Smooth muscle cell (in vitro differentiated cells): ENCODE data around the gene TMEM163. TPM values are rescaled to one million over a fixed set of nuclear protein-coding genes. Genes with fewer than 3 reads are reported as not detected.

Source experiments
- DNase-seq: peaks from one replicate; lab custom pipeline; 2025; ENCODE audit not compliant: unreplicated experiment; lab: John Stamatoyannopoulos, UW
- H2AFZ ChIP-seq: fragments of 200-600 bp; sonication (generic); 2 replicates; pipeline ENCODE4 v1.6.0; 2016; ENCODE audit warnings: antibody characterized with exemption, low read depth, mild to moderate bottlenecking
- H3F3A ChIP-seq: fragments of 200-600 bp; sonication (generic); 2 replicates; pipeline ENCODE4 v1.6.0; 2017; ENCODE audit warnings: antibody characterized with exemption, low read depth
- H3K27ac ChIP-seq: fragments of 200-600 bp; sonication (generic); 2 replicates; pipeline ENCODE4 v1.5.1; 2016; ENCODE audit warnings: low read depth, mild to moderate bottlenecking
- H3K27me3 ChIP-seq: fragments of 200-600 bp; sonication (generic); 2 replicates; pipeline ENCODE4 v1.6.1; 2016; ENCODE audit warnings: low read depth, mild to moderate bottlenecking
- H3K36me3 ChIP-seq: fragments of 200-600 bp; sonication (generic); 2 replicates; pipeline ENCODE4 v1.5.1; 2016; ENCODE audit warnings: low read depth
- H3K4me1 ChIP-seq: fragments of 200-600 bp; sonication (generic); 2 replicates; pipeline ENCODE4 v1.5.1; 2016; ENCODE audit warnings: low read depth
- H3K4me2 ChIP-seq: fragments of 200-600 bp; sonication (generic); 2 replicates; pipeline ENCODE4 v1.6.0; 2016; ENCODE audit warnings: mild to moderate bottlenecking
- H3K4me3 ChIP-seq: fragments of 200-600 bp; sonication (generic); 2 replicates; pipeline ENCODE4 v1.5.1; 2016; ENCODE audit warnings: mild to moderate bottlenecking
- H3K79me2 ChIP-seq: fragments of 200-600 bp; sonication (generic); 2 replicates; pipeline ENCODE4 v1.6.0; 2016; ENCODE audit warnings: low read depth, mild to moderate bottlenecking
- H3K9ac ChIP-seq: fragments of 200-600 bp; sonication (generic); 2 replicates; pipeline ENCODE4 v1.6.0; 2016; ENCODE audit warnings: low read depth
- H3K9me3 ChIP-seq: fragments of 200-600 bp; sonication (generic); replicated peaks from 2 replicates; pipeline ENCODE4 v1.5.1; 2016; ENCODE audit warnings: low read depth
- H4K20me1 ChIP-seq: fragments of 200-600 bp; sonication (generic); 2 replicates; pipeline ENCODE4 v1.6.0; 2016; ENCODE audit warnings: low read depth
- WGBS: methylation state at CpG from one replicate; pipeline ENCODE4 v1.1.7; 2016; ENCODE audit warnings: low lambda C conversion rate; 5-methylcytosine and 5-hydroxymethylcytosine counted together
- polyA plus RNA-seq: library from polyadenylated mRNA; unstranded; fragments of >200 nt; fragmentation: Nextera tagmentation; extraction: Ambion mirVana; gene quantifications from 2 replicates; pipeline ENCODE4 v1.2.1, GENCODE V29; 2016
- total RNA-seq: library from RNA; depleted of rRNA; stranded (reverse); fragments of >200 nt; gene quantifications from 2 replicates; pipeline ENCODE4 v1.2.3, GENCODE V29; 2014
- TF ChIP-seq, protein P1 (sequence below): fragments of 200-600 bp; sonication (generic); IDR thresholded peaks from 2 replicates; pipeline ENCODE4 v1.5.1; 2017; ENCODE audit warnings: borderline replicate concordance, mild to moderate bottlenecking, antibody characterized with exemption; ENCODE audit not compliant: insufficient read depth, poor library complexity, severe bottlenecking

The TMEM163 gene
- total and polyA plus RNA-seq, 2 experiments from 2014 or later, result 0.31 TPM; not detected in 1

DNA sequence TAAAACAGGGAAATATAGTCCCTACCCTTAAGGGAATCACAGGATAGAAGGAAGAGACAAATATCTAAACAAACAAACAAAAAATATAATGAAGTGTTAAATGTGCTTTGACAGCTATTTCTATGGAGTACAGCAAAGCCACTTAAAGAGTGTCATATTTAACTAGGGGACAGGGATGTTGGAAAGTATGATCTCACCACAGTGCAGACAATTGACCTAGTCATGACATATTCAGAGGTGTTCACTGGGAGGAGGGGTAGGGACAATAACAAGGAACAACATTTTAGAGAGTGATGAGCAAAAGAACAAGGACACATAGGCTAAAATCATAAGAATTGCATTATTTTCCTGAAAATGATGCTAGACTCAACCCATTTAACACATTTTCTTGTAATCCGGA, 107.5 kb downstream of the TMEM163 start:
- no peak overlapping the region for H2AFZ ChIP-seq
- TF ChIP-seq, protein P1, sequence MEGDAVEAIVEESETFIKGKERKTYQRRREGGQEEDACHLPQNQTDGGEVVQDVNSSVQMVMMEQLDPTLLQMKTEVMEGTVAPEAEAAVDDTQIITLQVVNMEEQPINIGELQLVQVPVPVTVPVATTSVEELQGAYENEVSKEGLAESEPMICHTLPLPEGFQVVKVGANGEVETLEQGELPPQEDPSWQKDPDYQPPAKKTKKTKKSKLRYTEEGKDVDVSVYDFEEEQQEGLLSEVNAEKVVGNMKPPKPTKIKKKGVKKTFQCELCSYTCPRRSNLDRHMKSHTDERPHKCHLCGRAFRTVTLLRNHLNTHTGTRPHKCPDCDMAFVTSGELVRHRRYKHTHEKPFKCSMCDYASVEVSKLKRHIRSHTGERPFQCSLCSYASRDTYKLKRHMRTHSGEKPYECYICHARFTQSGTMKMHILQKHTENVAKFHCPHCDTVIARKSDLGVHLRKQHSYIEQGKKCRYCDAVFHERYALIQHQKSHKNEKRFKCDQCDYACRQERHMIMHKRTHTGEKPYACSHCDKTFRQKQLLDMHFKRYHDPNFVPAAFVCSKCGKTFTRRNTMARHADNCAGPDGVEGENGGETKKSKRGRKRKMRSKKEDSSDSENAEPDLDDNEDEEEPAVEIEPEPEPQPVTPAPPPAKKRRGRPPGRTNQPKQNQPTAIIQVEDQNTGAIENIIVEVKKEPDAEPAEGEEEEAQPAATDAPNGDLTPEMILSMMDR, result no peak
- H3K9me3 ChIP-seq, result no peaks in the 10 kb centered on the region
- no peaks in the 10 kb centered on the region for H3K36me3 ChIP-seq
- H3K79me2 ChIP-seq, result no peaks in the 10 kb centered on the region
- no peaks in the 10 kb centered on the region for H3K4me1 ChIP-seq
- no peak overlapping the region for H3K9ac ChIP-seq
- 88% methylated on average over 1 of the region's 1 CpG for WGBS
- no peak overlapping the region for H3K27ac ChIP-seq
- no peaks in the 10 kb centered on the region for H4K20me1 ChIP-seq
- H3F3A ChIP-seq, result no peaks in the 10 kb centered on the region
- no peak for DNase-seq
- H3K4me3 ChIP-seq, result no peak overlapping the region
- H3K27me3 ChIP-seq, result no peaks in the 10 kb centered on the region
- no peak overlapping the region for H3K4me2 ChIP-seq

DNA sequence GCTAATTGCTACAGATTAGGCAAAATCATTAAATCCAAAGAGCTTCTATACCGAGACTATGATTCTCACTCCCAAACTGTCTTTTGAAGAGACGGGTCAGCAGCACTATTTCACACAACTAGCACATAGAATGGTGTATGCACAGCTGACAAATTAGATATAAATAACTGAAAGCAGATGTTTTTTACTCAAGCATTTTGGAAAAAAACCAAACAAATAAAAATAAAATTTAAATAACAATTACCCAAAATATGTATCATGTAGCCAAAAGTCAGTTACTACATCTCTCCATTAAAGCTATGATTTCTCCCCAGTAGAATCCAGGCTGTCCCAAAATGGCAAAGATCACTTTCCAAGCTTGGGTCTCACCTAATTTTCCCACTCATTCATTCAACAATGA, 107.9 kb downstream of the TMEM163 start:
- no peak overlapping the region for H2AFZ ChIP-seq
- no peaks in the 10 kb centered on the region for H3K27me3 ChIP-seq
- H3K9ac ChIP-seq, result no peak overlapping the region
- no peak overlapping the region for H3K27ac ChIP-seq
- H3K4me3 ChIP-seq, result no peak overlapping the region
- H3F3A ChIP-seq, result no peaks in the 10 kb centered on the region
- H3K36me3 ChIP-seq, result no peaks in the 10 kb centered on the region
- TF ChIP-seq, protein P1, result no peak
- no peaks in the 10 kb centered on the region for H3K9me3 ChIP-seq
- 94% methylated on average over 2 of the region's 2 CpGs for WGBS
- no peaks in the 10 kb centered on the region for H4K20me1 ChIP-seq
- no peak for DNase-seq
- H3K4me2 ChIP-seq, result no peak overlapping the region
- no peaks in the 10 kb centered on the region for H3K79me2 ChIP-seq
- no peaks in the 10 kb centered on the region for H3K4me1 ChIP-seq

DNA sequence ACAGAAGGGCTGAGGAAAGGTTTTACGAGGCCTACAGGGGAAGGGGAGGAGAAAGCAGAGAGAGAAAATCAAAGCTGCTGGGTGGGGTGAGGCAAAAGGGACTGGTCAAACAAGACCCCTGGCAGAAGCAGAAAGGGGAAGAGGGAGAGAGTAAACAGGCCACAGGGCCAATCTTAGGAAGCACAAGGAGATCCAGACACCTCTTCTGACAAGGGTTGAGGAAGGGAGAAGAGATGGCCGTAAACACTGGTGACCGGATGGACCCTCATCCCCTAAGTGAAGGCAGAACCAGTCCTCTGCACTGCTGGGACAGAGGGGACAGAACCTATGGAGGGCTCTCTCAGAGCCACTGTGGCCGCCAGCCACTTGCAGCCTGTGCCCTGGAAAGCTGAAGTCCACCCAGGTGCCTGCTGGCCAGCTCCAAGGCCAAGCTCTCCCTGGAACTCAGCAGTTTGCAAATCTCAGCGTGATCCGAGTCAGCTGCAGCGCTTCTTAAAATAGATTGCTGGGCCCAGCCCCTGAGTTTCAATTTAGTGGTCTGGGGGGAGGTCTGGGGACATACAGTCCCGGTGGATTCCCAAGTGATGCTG, 108.8 kb downstream of the TMEM163 start:
- H3K27ac ChIP-seq, result no peak overlapping the region
- no peak overlapping the region for H3K4me2 ChIP-seq
- no peaks in the 10 kb centered on the region for H3K79me2 ChIP-seq
- H3K4me3 ChIP-seq, result no peak overlapping the region
- no peaks in the 10 kb centered on the region for H3K9me3 ChIP-seq
- H3K4me1 ChIP-seq, result no peaks in the 10 kb centered on the region
- H3K9ac ChIP-seq, result no peak overlapping the region
- DNase-seq, result no peak
- no peaks in the 10 kb centered on the region for H3K36me3 ChIP-seq
- no peaks in the 10 kb centered on the region for H3K27me3 ChIP-seq
- TF ChIP-seq, protein P1, result no peak
- no peaks in the 10 kb centered on the region for H4K20me1 ChIP-seq
- H3F3A ChIP-seq, result no peaks in the 10 kb centered on the region
- H2AFZ ChIP-seq, result no peak overlapping the region
- 90% methylated on average over 8 of the region's 8 CpGs for WGBS

DNA sequence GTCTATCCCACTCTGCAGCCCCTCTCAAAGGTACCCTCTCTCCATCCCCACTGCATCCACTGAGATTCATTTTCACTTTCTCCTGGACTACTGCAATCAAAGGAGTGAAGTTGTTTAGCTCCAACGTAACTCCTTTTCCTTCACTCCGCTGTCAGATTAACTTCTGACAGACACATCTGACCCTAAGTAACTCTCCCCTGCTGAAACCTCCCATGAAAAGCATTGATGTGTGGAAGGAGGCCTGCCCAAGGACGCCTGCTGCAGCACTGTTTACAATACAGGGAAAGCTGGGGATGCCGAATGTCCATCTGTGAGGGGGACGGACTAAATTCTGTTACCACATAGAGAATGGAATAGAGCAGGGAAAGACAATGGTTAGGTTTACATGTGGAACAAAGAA, 114.8 kb downstream of the TMEM163 start:
- Histone ChIP-seq H3K27ac (no peak overlapping the region), H3K9me3 (no peaks in the 10 kb centered on the region), H3K36me3 (no peaks in the 10 kb centered on the region), H3K4me2 (no peak overlapping the region), H3K27me3 (no peaks in the 10 kb centered on the region), H3K9ac (no peak overlapping the region), H4K20me1 (no peaks in the 10 kb centered on the region), H2AFZ (no peak overlapping the region), H3F3A (no peaks in the 10 kb centered on the region), H3K79me2 (no peaks in the 10 kb centered on the region), H3K4me1 (no peaks in the 10 kb centered on the region), H3K4me3 (no peak overlapping the region)
- TF ChIP-seq, protein P1, result no peak
- DNase-seq, result no peak
- WGBS, result 79% methylated on average over 5 of the region's 5 CpGs
